GM18499 (cell line): ENCODE data around the gene CNP.

Experiments used
- ATAC-seq: cut with Tn5 transposase; IDR thresholded peaks from one replicate; pipeline ENCODE4 v1.9.1; 2021; ENCODE audit warnings: moderate number of reproducible peaks; ENCODE audit not compliant: insufficient read depth, unreplicated experiment

Gene CNP

GRCh38 chr17:41971721-41972523 lies 5.3 kb downstream of the CNP start:
- no peak for ATAC-seq

GRCh38 chr17:41972571-41973407 lies 6.2 kb downstream of the CNP start:
- no peak for ATAC-seq

GRCh38 chr17:41973408-41973811 lies 6.8 kb downstream of the CNP start:
- ATAC-seq: no peak

DNA sequence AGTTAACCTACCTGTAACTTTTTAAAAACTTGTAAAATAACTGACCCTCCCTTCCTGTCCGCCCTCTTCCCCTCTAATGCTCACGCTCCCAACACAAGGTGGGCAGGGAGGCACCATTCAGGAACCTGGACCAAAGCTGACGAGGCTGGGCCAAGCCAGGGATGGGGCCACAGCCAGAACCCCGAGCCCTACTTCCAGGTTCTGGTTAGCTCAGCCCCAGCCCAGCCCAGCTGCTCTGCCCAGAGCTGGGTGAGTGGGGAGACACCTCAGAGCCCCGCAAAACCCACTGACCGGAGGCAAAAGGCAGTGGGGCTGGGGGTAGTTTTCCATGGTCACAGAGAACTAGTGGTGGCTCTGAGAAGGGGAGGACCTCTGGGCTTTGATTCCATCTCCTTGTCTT lies 7.4 kb downstream of the CNP start:
- no peak for ATAC-seq

DNA sequence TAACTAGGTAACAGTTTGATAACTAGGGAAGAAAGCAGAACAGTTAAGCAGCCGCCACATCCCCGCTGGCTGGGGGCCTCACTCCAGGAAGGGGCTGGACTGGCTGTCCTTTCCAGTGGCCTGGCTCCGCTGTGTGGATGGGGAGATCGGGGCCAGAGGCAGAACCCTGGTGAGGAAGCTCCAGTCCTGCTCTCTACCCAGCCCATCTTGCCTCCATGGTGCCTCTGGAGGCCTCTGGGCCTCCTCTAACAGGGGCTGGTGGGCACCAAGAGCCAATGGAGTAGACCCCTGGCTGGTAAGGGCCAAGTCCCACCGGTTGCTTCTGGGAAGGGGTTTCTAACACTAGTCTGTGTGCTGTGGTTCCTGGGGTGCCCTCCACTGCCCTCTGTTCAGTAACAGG lies 8.1 kb downstream of the CNP start:
- no peak for ATAC-seq

- no peak for ATAC-seq
Measured at GRCh38 chr17:41975099-41976083, 8.8 kb downstream of the CNP start.

GRCh38 chr17:41976142-41976768 lies 9.7 kb downstream of the CNP start:
- ATAC-seq: no peak

- ATAC-seq: no peak
Measured at GRCh38 chr17:41977991-41978390, 11.4 kb downstream of the CNP start.

GRCh38 chr17:41982026-41982760 lies 15.6 kb downstream of the CNP start:
- no peak for ATAC-seq

- ATAC-seq: no peak
Measured at GRCh38 chr17:41984454-41984853, 17.9 kb downstream of the CNP start.

DNA sequence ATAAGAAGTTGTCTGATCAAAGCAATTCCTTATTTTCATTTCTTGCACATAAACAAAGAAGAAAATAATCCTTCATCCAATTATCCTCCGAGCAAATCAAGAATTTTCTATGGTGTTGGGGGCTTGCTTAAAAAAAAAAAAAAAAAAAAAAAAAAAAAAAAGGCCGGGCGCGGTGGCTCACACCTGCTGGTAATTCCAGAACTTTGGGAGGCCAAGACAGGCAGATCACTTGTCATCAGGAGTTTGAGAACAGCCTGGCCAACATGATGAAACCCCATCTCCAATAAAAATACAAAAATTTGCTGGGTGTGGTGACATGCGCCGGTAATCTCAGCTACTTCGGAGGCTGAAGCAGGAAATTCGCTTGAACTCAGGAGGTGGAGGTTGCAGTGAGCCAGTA lies 19.3 kb downstream of the CNP start:
- no peak for ATAC-seq

DNA sequence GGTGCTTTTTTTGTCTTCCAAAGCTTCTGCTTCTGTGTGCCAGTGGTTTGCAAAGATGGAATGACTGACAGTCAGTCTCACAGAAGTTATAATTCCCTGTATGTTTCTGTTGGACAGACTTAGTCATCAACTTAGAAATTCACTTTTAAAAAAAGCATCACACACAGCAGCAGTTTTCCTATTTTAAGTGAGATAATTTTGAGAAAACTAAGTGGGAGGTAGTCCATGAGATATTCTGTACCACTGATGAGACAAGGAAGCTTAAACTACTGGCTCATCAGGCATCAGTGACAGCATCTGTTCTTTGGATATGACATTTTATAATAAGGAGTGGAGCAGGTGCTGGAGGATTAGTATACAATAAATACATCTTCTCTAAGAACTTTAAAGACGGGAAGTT lies 20.0 kb downstream of the CNP start:
- ATAC-seq: no peak

- no peak for ATAC-seq
Measured at GRCh38 chr17:41987642-41988041, 21.0 kb downstream of the CNP start.

- ATAC-seq: no peak
Measured at GRCh38 chr17:41988418-41988817, 21.8 kb downstream of the CNP start.

DNA sequence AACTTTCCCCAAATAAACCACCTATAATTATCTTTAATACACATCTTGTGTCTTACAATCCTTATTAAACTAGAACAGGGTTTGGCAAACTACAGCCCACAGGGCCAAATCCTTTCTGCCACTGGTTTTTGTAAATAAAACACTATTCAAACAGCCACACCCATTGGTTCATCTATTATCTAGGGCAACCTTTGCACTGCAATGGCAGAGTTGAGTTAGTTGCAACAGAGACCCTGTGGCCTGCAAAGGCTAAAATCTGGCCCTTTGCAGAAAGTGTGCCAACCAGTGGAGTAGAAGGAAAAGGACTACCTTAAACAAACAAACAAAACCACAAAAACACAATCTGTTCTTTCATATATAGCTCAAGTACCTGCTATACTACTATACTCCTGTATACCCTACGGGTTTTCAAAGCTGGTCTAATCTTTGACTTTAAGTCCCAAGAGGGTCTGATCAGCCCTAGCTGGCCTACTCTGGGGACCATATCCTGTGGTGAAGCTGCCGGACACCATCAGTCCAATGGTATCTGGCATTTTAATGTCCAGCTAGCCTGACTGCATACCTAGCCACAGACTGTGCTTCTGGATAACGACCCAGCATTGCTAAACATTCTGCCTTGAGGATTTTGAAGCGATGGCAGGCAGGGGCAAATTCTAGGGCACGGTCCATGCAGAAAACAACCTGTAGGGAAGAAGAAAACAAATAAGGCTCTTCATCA lies 23.3 kb downstream of the CNP start:
- no peak for ATAC-seq

DNA sequence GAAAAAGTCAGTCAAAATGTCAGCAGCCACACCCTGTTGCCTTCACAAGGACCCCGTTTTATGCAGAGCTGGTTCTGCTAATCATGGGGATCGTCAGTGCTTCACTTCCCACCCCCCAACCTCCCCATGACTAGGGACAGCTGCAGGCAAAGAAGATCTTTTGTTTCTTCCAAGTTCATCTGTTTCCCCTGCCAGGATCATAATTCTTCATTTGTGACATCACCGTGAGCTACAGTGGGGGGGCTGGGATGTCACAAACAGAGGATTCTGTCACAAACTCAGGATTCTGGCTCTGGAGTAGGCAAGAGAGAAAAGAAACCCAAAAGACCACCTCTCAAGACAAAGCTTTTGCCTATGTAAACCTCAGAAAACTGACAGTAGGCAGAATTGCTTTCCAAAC lies 26.0 kb downstream of the CNP start:
- no peak for ATAC-seq

- ATAC-seq: no peak
Measured at GRCh38 chr17:41996855-41997164, 30.2 kb downstream of the CNP start.

- no peak for ATAC-seq
Measured at GRCh38 chr17:41998497-41998896, 31.9 kb downstream of the CNP start.
